ENCODE data around the gene ORC3. TPM values are rescaled to one million over a fixed set of nuclear protein-coding genes. Genes with fewer than 3 reads are reported as not detected.
"Not testable (repeated sequence)": the region's sequence is repeated elsewhere in the genome, so short reads cannot be mapped to it uniquely, and the experiment has no call there.

The ORC3 gene
- total RNA-seq, 1 experiment from 2014 or later, result 58.7 TPM

GRCh38 chr6:87683890-87684289 is 94.0 kb downstream of the ORC3 start:
- no peak for DNase-seq (ENCODE audit: low spot score)
- in situ Hi-C loops (cut with HindIII; ENCODE audit: low sequenced_read_pairs), result no loop called here

GRCh38 chr6:87684895-87685654 is 95.1 kb downstream of the ORC3 start:
- in situ Hi-C loops (cut with HindIII; ENCODE audit: low sequenced_read_pairs), result no loop called here
- DNase-seq (ENCODE audit: low spot score), result no peak

- DNase-seq (ENCODE audit: low spot score); in situ Hi-C loops (cut with HindIII; ENCODE audit: low sequenced_read_pairs): not testable (repeated sequence)
Observed at GRCh38 chr6:87686636-87687205, 96.8 kb downstream of the ORC3 start.

- no peak for DNase-seq (ENCODE audit: low spot score)
- in situ Hi-C loops (cut with HindIII; ENCODE audit: low sequenced_read_pairs), result no loop called here
Observed at GRCh38 chr6:87687296-87687695, 97.4 kb downstream of the ORC3 start.

- DNase-seq (ENCODE audit: low spot score); in situ Hi-C loops (cut with HindIII; ENCODE audit: low sequenced_read_pairs): not testable (repeated sequence)
Observed at GRCh38 chr6:87687893-87688292, 98.0 kb downstream of the ORC3 start.

GRCh38 chr6:87690441-87690840 is 100.5 kb downstream of the ORC3 start:
- in situ Hi-C loops (cut with HindIII; ENCODE audit: low sequenced_read_pairs), result no loop called here
- DNase-seq (ENCODE audit: low spot score), result no peak

- in situ Hi-C loops (cut with HindIII; ENCODE audit: low sequenced_read_pairs), result no loop called here
- no peak for DNase-seq (ENCODE audit: low spot score)
Observed at GRCh38 chr6:87692086-87692485, 102.2 kb downstream of the ORC3 start.

- DNase-seq (ENCODE audit: low spot score), result not testable (repeated sequence)
Observed at GRCh38 chr6:87696817-87697216, 106.9 kb downstream of the ORC3 start.

GRCh38 chr6:87697581-87698546 is 107.9 kb downstream of the ORC3 start:
- in situ Hi-C loops (cut with HindIII; ENCODE audit: low sequenced_read_pairs), result no loop called here
- DNase-seq (ENCODE audit: low spot score), result peak; percentile 52

More at GRCh38 chr6:87696817-87697216, 106.9 kb downstream of the ORC3 start:
- in situ Hi-C loops (cut with HindIII; ENCODE audit: low sequenced_read_pairs), result not testable (repeated sequence)

GRCh38 chr6:87698547-87699006 is 108.6 kb downstream of the ORC3 start:
- no peak for DNase-seq (ENCODE audit: low spot score)
- in situ Hi-C loops (cut with HindIII; ENCODE audit: low sequenced_read_pairs), result no loop called here

GRCh38 chr6:87699576-87699975 is 109.6 kb downstream of the ORC3 start:
- no peak for DNase-seq (ENCODE audit: low spot score)
- in situ Hi-C loops (cut with HindIII; ENCODE audit: low sequenced_read_pairs), result no loop called here

- in situ Hi-C loops (cut with HindIII; ENCODE audit: low sequenced_read_pairs), result no loop called here
- DNase-seq (ENCODE audit: low spot score), result peak; percentile 43
Observed at GRCh38 chr6:87700397-87701343, 110.7 kb downstream of the ORC3 start.

- in situ Hi-C loops (cut with HindIII; ENCODE audit: low sequenced_read_pairs), result no loop called here
- peak; percentile 25 for DNase-seq (ENCODE audit: low spot score)
Observed at GRCh38 chr6:87701344-87701675, 111.4 kb downstream of the ORC3 start.

GRCh38 chr6:87701676-87702588 is 112.0 kb downstream of the ORC3 start, which contains the start of gene AKIRIN2:
TSS of gene AKIRIN2 (minus strand) at chr6:87702233. CDS start at chr6:87701684, 549 bp downstream.
- in situ Hi-C loops (cut with HindIII; ENCODE audit: low sequenced_read_pairs), result no loop called here
- DNase-seq (ENCODE audit: low spot score), result peak; percentile 99

- DNase-seq (ENCODE audit: low spot score), result no peak
- in situ Hi-C loops (cut with HindIII; ENCODE audit: low sequenced_read_pairs), result no loop called here
Observed at GRCh38 chr6:87702589-87702945, 112.6 kb downstream of the ORC3 start.

- in situ Hi-C loops (cut with HindIII; ENCODE audit: low sequenced_read_pairs); DNase-seq (ENCODE audit: low spot score): not testable (repeated sequence)
Observed at GRCh38 chr6:87703039-87703438, 113.1 kb downstream of the ORC3 start.

- in situ Hi-C loops (cut with HindIII; ENCODE audit: low sequenced_read_pairs), result no loop called here
- no peak for DNase-seq (ENCODE audit: low spot score)
Observed at GRCh38 chr6:87705070-87705691, 115.2 kb downstream of the ORC3 start.

Data from G401 (cell line).